Adipose tissue (tissue), 3 donors: Measurements from ENCODE around the gene LRRFIP2. TPM values are rescaled to one million over a fixed set of nuclear protein-coding genes. Genes with fewer than 3 reads are reported as not detected.
"Not testable (repeated sequence)": the region's sequence is repeated elsewhere in the genome, so short reads cannot be mapped to it uniquely, and the experiment has no call there.

Experiments
- H3K27ac ChIP-seq: one replicate; pipeline ENCODE4 v1.5.1; 2013; ENCODE audit warnings: low read depth, low read length
- WGBS, 3 donors: extraction: QIAGEN DNeasy Blood & Tissue Kit; methylation state at CpG; one replicate each; pipeline ENCODE4 v1.1.7; 2013; 5-methylcytosine and 5-hydroxymethylcytosine counted together
- polyA plus RNA-seq, 3 donors: library from polyadenylated mRNA; stranded (reverse); fragments of 200-250 nt; gene quantifications; one replicate each; pipeline ENCODE4 v1.2.3, GENCODE V29; 2013
- donor health status: healthy with polysubstance abuse.
- donor health status: Bipolar disorder and iron deficiency.
- donor health status: healthy.

LRRFIP2 gene, protein sequence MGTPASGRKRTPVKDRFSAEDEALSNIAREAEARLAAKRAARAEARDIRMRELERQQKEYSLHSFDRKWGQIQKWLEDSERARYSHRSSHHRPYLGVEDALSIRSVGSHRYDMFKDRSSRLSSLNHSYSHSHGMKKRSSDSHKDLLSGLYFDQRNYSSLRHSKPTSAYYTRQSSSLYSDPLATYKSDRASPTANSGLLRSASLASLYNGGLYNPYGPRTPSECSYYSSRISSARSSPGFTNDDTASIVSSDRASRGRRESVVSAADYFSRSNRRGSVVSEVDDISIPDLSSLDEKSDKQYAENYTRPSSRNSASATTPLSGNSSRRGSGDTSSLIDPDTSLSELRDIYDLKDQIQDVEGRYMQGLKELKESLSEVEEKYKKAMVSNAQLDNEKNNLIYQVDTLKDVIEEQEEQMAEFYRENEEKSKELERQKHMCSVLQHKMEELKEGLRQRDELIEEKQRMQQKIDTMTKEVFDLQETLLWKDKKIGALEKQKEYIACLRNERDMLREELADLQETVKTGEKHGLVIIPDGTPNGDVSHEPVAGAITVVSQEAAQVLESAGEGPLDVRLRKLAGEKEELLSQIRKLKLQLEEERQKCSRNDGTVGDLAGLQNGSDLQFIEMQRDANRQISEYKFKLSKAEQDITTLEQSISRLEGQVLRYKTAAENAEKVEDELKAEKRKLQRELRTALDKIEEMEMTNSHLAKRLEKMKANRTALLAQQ
- polyA plus RNA-seq = 10 to 100 TPM; 14.8 to 27.8 (median 21.3) TPM

- no peak within 1 kb of the TSS for H3K27ac ChIP-seq
- 9 to 10% (median 9%) methylated on average over 5 of the region's 5 CpGs for WGBS, 3 donors
Measured at GRCh38 chr3:37174532-37175126, at the start of gene LRRFIP2. Gene LRRFIP2 (minus strand): TSS chr3:37174582. CDS start chr3:37148983, 25,599 bp downstream.

DNA sequence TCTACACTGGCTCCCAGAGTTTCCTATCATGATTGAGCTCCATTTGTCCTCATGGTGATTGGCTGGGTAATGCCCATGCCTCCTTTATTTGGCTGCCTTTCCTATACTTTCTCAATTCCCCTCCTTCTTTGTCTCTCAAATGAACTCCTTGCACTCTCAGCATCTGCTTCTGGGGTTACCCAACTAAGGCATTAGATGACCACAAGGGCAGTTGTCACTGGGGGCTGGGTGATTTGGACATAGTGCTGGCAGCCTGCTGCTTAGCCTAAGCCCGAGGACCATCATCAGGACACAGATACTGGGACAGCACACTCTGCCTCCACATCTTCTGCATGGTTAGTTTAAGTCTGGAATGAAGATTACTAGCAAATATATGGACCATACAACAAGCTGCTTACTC is 49.2 kb upstream of the LRRFIP2 start:
- no peak overlapping the region for H3K27ac ChIP-seq
- 83 to 100% (median 85%) methylated on average over 1 of the region's 1 CpG for WGBS, 3 donors

DNA sequence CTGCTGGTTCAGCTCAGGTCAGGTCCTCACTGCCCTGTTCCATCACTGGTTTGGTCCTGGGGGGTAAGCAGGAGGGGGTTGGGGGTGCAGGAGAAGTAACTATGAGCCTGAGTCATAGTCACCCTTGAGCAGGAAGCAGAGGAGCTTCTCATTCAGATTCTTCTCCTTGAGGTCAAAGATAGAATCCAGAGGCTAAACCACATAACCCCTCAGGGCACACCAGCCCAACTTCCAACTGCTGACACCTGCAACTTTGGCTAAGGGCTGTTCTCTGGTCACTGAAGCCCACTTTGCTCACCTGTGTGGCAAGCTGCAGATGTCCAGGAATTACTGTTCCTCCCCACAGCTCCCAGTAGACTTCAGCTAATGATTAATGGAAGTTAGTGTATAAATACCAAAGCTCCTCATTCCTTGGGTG is 48.8 kb upstream of the LRRFIP2 start:
- H3K27ac ChIP-seq = no peak overlapping the region

GRCh38 chr3:37222542-37222941 is 48.2 kb upstream of the LRRFIP2 start:
- not testable (repeated sequence) for H3K27ac ChIP-seq
- WGBS, 3 donors = 85 to 93% (median 88%) methylated on average over 2 of the region's 2 CpGs

GRCh38 chr3:37221407-37221806 is 47.0 kb upstream of the LRRFIP2 start:
- WGBS, 3 donors = 29 to 61% (median 49%) methylated on average over 1 of the region's 1 CpG
- H3K27ac ChIP-seq = no peak overlapping the region

DNA sequence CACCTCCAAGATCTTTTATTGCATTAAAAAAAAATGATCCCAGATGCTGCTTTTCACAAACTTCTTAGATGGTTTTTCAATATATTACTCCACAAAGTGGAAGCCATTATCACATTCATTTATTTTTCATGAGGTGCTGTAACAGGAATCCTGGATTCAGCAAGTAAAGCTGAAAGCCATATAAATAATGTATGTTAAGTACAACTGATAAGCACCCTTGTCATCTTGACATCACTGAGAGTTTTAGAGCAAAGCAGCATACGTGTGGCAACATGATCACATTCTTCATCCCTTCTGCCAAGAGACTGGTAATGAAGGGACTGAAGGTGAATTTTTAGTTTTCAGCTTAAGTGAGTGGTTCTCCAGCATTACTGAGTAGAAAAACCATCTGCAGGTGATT is 44.9 kb upstream of the LRRFIP2 start:
- 74 to 82% (median 78%) methylated on average over 1 of the region's 1 CpG for WGBS, 3 donors
- H3K27ac ChIP-seq = no peak overlapping the region

GRCh38 chr3:37218206-37218605 is 43.8 kb upstream of the LRRFIP2 start:
- WGBS, 3 donors = 75 to 100% (median 100%) methylated on average over 1 of the region's 1 CpG
- H3K27ac ChIP-seq = no peak overlapping the region

GRCh38 chr3:37217098-37217849 is 42.9 kb upstream of the LRRFIP2 start:
- H3K27ac ChIP-seq = no peak overlapping the region
- 87 to 92% (median 89%) methylated on average over 10 of the region's 10 CpGs for WGBS, 3 donors

DNA sequence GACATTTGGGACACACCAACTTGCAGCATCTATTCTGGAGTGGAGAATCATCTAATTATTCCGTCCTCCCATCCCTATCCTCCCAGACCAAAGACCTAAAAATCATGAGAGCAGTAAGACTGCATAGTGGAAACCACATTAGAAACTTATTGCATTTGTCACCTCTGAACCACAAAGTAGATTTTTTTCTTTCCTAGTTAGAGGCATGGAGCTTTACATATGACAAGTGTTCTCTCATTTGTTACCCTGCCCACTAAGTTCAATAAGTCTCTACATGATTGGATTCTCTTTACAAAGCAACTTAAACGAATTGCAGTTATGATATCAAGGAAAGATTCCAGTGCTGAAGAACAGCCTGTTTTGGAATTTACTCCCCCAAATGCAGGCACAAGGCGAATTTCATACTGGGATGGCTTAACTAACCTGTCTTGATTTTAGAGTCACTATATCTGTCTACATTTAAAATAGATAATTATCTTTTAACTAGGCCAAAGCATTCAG is 42.3 kb upstream of the LRRFIP2 start:
- H3K27ac ChIP-seq = no peak overlapping the region
- 82 to 85% (median 82%) methylated on average over 3 of the region's 3 CpGs for WGBS, 3 donors

DNA sequence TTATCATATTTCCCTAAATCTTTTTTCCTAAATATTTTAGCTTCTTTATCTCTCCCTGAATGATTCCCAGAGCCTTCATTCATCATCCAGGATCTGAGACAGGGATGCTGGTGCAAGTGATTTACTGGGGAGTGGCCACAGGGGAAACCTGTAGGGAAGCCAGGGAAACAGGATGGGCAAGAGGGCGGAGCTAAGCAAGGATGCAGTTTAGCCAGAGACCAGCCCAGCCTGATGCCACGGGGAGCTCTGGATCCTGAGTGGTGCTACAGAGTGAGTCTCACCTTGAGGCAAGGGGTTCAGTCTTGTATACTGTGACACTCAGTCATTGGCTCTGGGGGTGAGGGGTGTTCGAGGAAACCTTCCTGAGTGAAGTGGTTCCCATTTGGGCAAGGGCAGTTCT is 39.7 kb upstream of the LRRFIP2 start:
- no peak overlapping the region for H3K27ac ChIP-seq
- 61 to 72% (median 71%) methylated on average over 3 of the region's 3 CpGs for WGBS, 3 donors

DNA sequence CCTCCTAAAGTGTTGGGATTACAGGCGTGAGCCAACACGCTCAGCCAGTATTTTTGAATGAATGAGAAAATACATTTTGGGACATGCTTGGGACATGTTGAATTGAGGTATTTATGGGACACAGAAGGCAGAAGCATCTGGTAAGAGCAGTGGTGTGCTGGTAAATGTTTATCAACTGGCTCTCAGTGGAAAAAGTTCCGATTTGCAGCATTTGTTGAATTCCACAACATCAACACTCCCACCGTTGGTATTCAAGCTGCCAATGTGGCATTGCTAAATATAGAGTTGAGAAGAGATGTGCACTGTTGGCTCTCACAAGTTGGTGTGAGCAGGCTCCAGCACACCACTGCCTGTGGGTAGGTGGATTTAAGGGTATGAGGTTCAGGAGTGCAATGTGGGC is 35.8 kb upstream of the LRRFIP2 start:
- 81 to 85% (median 85%) methylated on average over 4 of the region's 4 CpGs for WGBS, 3 donors
- no peak overlapping the region for H3K27ac ChIP-seq

DNA sequence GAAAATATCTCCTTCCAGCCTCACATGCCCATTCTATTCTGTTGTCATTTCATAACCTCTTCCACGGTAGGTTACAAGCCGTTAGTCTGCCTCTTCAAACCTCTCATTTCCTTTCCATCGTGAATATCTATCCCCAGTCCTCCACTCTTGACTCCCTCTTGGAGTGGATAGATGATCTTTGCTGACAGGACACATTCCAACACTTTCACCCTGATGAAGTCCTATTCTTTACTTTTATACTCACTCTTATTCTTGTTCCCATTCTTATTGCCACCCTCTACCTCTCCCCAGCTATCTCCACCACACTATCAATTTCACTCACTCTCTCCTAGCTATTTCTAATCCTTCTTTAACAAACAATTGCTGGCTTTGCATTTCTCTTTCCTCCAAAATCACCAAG is 34.2 kb upstream of the LRRFIP2 start:
- 74 to 95% (median 85%) methylated on average over 3 of the region's 3 CpGs for WGBS, 3 donors

DNA sequence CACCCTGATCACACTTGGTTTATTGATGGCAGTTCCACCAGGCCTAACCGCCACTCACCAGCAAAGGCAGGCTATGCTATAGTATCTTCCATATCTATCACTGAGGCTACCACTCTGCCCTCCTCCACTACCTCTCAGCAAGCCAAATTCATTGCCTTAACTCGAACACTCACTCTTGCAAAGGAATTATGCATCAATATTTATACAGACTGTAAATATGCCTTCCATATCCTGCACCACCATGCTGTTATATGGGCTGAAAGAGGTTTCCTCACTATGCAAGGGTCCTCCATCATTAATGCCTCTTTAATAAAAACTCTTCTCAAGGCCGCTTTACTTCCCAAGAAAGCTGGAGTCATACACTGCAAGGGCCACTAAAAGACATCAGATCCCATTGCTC is 33.6 kb upstream of the LRRFIP2 start:
- H3K27ac ChIP-seq = not testable (repeated sequence)
- WGBS, 3 donors = 94 to 99% (median 96%) methylated on average over 3 of the region's 3 CpGs

More for the DNA sequence above, 34.2 kb upstream of the LRRFIP2 start:
- H3K27ac ChIP-seq = not testable (repeated sequence)

DNA sequence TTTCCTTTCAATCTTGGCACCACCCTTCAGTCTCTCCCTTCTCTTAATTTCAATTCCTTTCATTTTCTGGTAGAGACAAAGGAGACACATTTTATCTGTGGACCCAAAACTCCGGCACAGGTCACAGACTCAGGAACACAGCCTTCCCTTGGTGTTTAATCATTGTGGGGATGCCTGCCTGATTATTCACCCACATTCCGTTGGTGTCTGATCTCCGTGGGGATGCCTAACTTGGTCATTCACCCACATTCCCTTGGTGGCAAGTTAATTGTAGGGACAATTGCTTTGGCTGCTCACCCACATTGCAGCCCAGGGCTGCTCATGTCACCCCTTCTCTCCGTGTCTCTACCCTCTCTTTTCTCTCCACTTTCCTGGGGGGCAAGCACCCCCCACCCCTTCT is 31.7 kb upstream of the LRRFIP2 start:
- WGBS, 3 donors = 85 to 91% (median 88%) methylated on average over 4 of the region's 4 CpGs
- not testable (repeated sequence) for H3K27ac ChIP-seq

DNA sequence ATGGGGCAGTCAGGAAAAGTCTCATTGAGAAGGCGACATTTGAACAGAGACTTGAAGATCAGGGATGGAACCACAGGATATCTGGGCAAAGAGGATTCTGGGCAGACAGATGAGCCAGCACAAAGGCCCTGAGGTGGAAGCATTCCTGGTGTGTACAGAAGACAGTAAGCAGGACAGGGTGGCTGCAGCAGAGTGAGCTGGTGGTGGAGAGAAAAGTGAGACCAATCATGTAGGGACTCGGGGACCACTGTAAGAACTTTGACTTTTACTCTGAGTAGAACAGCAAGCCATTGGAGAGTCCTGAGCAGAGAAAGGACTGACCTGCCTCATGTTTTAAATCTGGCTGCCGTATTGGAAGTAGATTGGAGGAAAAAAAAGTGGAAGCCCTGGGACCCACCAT is 29.9 kb upstream of the LRRFIP2 start:
- 85 to 91% (median 85%) methylated on average over 3 of the region's 3 CpGs for WGBS, 3 donors

DNA sequence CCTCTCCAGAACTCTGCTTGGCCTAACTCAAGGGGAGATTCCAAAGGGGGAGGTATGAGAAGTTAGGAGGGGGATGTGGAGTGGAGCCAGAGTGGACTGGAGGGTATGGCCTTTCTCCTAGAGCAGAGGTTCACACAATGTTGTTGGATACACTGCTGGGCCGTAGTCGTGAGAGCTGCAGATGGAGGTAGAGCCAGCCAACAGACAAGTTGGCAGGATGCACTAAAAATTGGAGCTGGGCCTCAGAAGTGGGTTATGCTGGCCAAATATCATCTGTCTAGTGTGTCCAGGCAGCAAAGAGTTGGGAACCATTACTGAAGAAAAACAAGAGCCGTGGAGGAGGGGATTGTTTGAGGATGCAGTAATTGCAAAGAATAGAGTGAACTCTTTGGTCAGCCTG is 27.7 kb upstream of the LRRFIP2 start:
- WGBS, 3 donors = 53 to 77% (median 69%) methylated on average over 3 of the region's 3 CpGs
- no peak overlapping the region for H3K27ac ChIP-seq

More for the DNA sequence above, 29.9 kb upstream of the LRRFIP2 start:
- H3K27ac ChIP-seq = no peak overlapping the region

GRCh38 chr3:37200141-37200540 is 25.8 kb upstream of the LRRFIP2 start:
- WGBS, 3 donors = 87 to 90% (median 89%) methylated on average over 4 of the region's 4 CpGs
- H3K27ac ChIP-seq = no peak overlapping the region

DNA sequence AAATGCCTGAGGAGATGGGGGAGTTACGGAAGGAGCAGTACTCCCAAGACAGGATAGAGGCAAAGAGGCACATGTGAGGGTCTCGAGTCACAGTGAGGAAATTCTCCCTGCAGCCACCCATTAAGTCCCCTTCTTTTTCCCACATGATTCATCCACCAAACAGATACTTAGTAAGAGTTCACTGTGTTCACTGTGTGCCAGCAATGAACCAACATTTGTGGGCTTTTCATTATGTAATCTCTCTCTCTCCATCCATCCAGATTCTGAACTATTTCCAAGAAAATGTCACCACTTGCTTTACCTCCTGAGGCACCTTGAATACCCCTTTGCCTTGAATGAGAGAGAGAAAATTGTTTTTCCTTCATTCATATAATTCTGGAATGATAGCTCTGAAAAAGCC is 24.6 kb upstream of the LRRFIP2 start:
- no peak overlapping the region for H3K27ac ChIP-seq
- WGBS, 3 donors = 86 to 97% (median 87%) methylated on average over 2 of the region's 2 CpGs
